HG02571 (cell line): Measurements from ENCODE around the gene CFAP61.
"Not testable (repeated sequence)": the region's sequence is repeated elsewhere in the genome, so short reads cannot be mapped to it uniquely, and the experiment has no call there.

Experiments used
- ATAC-seq: cut with Tn5 transposase; IDR thresholded peaks from one replicate; pipeline ENCODE4 v1.9.1; 2021; ENCODE audit warnings: mild to moderate bottlenecking, moderate library complexity; ENCODE audit not compliant: unreplicated experiment

CFAP61 gene

GRCh38 chr20:20228351-20228750 lies 176.0 kb downstream of the CFAP61 start:
- no peak for ATAC-seq

- ATAC-seq: no peak
These were observed 177.3 kb downstream of the CFAP61 start for GRCh38 chr20:20229595-20229994.

- no peak for ATAC-seq
These were observed 178.4 kb downstream of the CFAP61 start for GRCh38 chr20:20230741-20231140.

- ATAC-seq: no peak
These were observed 179.4 kb downstream of the CFAP61 start for GRCh38 chr20:20231528-20232298.

GRCh38 chr20:20233041-20233514 lies 180.7 kb downstream of the CFAP61 start:
- no peak for ATAC-seq

GRCh38 chr20:20235681-20236080 lies 183.3 kb downstream of the CFAP61 start:
- ATAC-seq: no peak

GRCh38 chr20:20237093-20237959 lies 185.0 kb downstream of the CFAP61 start:
- no peak for ATAC-seq

GRCh38 chr20:20241976-20242375 lies 189.6 kb downstream of the CFAP61 start:
- ATAC-seq: no peak

GRCh38 chr20:20244384-20244783 lies 192.1 kb downstream of the CFAP61 start:
- ATAC-seq: not testable (repeated sequence)

GRCh38 chr20:20246996-20247633 lies 194.8 kb downstream of the CFAP61 start:
- no peak for ATAC-seq

- ATAC-seq: no peak
These were observed 196.4 kb downstream of the CFAP61 start for GRCh38 chr20:20248620-20249200.

- no peak for ATAC-seq
These were observed 199.0 kb downstream of the CFAP61 start for GRCh38 chr20:20251317-20251716.

- ATAC-seq: no peak
These were observed 199.5 kb downstream of the CFAP61 start for GRCh38 chr20:20251836-20252235.

GRCh38 chr20:20253039-20253743 lies 200.9 kb downstream of the CFAP61 start:
- ATAC-seq: no peak

GRCh38 chr20:20253744-20254330 lies 201.5 kb downstream of the CFAP61 start:
- no peak for ATAC-seq

- no peak for ATAC-seq
These were observed 202.8 kb downstream of the CFAP61 start for GRCh38 chr20:20255099-20255498.

GRCh38 chr20:20259533-20259932 lies 207.2 kb downstream of the CFAP61 start:
- no peak for ATAC-seq

- ATAC-seq: no peak
These were observed 208.8 kb downstream of the CFAP61 start for GRCh38 chr20:20261159-20261558.

GRCh38 chr20:20265210-20265609 lies 212.9 kb downstream of the CFAP61 start:
- ATAC-seq: no peak

- ATAC-seq: no peak
These were observed 214.2 kb downstream of the CFAP61 start for GRCh38 chr20:20266552-20266951.
